Gastrocnemius medialis (tissue), 4 donors: Measurements from ENCODE around the gene PRRG1. TPM values are rescaled to one million over a fixed set of nuclear protein-coding genes. Genes with fewer than 3 reads are reported as not detected.

Source experiments
- ATAC-seq, 2 donors: fragments of 150-250 bp; one replicate each; pipeline ENCODE4 v1.9.1; 2016
- DNase-seq, 2 donors: peaks; one replicate each; pipeline ENCODE4 v3.0.0-alpha.2; 2019
- H3K27ac ChIP-seq, 4 donors: fragments of 200-600 bp; sonication (generic); 1 replicate in 1 of 4; 2 replicates in 3 of 4; pipeline ENCODE4 v1.5.1; 2016 to 2018; ENCODE audit warnings: mild to moderate bottlenecking in 2 of 4, moderate library complexity in 1 of 4
- H3K27me3 ChIP-seq, 3 donors: fragments of 200-600 bp; sonication (generic) in 2 of 3; 1 replicate in 1 of 3; 2 replicates in 2 of 3; pipeline versions ENCODE4 v1.5.1 to v1.6.0; 2016 to 2019; ENCODE audit warnings: mild to moderate bottlenecking in 1 of 3, moderate library complexity in 1 of 3
- H3K36me3 ChIP-seq, 2 donors: fragments of 200-600 bp; sonication (generic) in 1 of 2; one replicate each; pipeline ENCODE4 v1.5.1; 2017 to 2018
- H3K4me1 ChIP-seq, 2 donors: fragments of 200-600 bp; sonication (generic) in 1 of 2; one replicate each; pipeline ENCODE4 v1.5.1; 2016 to 2017; ENCODE audit warnings: mild to moderate bottlenecking in 2 of 2
- H3K4me3 ChIP-seq, 4 donors: fragments of 200-600 bp; sonication (generic) in 3 of 4; 1 replicate in 1 of 4; 2 replicates in 3 of 4; pipeline ENCODE4 v1.5.1; 2016 to 2019; ENCODE audit warnings: mild to moderate bottlenecking in 2 of 4
- H3K9me3 ChIP-seq, 3 donors: fragments of 200-600 bp; sonication (generic) in 2 of 3; 1 replicate in 1 of 3; 2 replicates in 2 of 3; pipeline ENCODE4 v1.5.1; 2016 to 2019
- POLR2A ChIP-seq, 2 donors: fragments of 450-650 bp; IDR thresholded peaks; one replicate each; pipeline ENCODE4 v1.6.1; 2017; ENCODE audit warnings: antibody characterized with exemption in 2 of 2, mild to moderate bottlenecking in 2 of 2, moderate library complexity in 2 of 2
- in situ Hi-C, 4 donors: fragments of 200-750 bp; cut with MboI; loops; one replicate each; pipeline versions ENCODE4 v1.15.0 to v1.8.0; 2017; ENCODE audit warnings: low sequenced_read_pairs in 4 of 4
- intact Hi-C: fragments of 100-400 bp; cut with DNase I; formaldehyde crosslinking; loops from one replicate; pipeline ENCODE4 v1.15.1; 2023; ENCODE audit warnings: low total_unique reads
- total RNA-seq, 4 donors: library from RNA; depleted of rRNA; stranded (reverse); fragments of >200 nt; gene quantifications; one replicate each; pipeline versions ENCODE4 v1.1.0 to v1.2.3, GENCODE V29; 2016
- TF ChIP-seq, protein P1 (sequence below), 5 experiments: fragments of 450-650 bp in 3 of 5; fragments of 200-600 bp in 2 of 5; sonication (generic) in 2 of 5; IDR thresholded peaks in 4 of 5; conservative IDR thresholded peaks in 1 of 5; 1 replicate in 4 of 5; 2 replicates in 1 of 5; pipeline ENCODE4 v1.5.1; 2016 to 2019; ENCODE audit warnings: antibody characterized with exemption in 5 of 5, mild to moderate bottlenecking in 3 of 5, moderate library complexity in 3 of 5

Gene PRRG1
- total RNA-seq, 4 donors from 2014 or later, result 8.2 to 20.0 (median 10.1) TPM

DNA sequence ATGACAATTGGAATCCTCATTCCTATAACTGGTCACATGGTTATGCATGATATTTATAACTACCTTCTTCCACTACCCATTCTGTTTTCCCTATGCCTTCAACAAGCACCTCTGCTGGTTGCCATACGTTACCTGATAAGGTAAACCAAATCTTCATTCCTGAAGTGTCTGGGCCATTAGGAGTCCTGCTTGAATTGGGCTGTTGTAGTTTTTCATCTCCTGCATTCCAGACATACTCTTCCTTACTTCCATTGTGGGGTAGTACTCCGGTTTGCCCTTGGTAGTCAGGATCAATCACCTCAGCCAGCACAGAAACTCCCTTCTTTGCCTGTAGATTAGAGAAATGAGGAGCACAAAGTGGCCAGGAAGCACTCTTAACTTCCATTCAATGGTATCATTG lies 113.2 kb downstream of the PRRG1 start:
- intact Hi-C loops (no loop called here), in situ Hi-C loops (no loop called here)
- no peaks in the 10 kb centered on the region for H3K36me3 ChIP-seq
- no peaks in the 10 kb centered on the region for H3K9me3 ChIP-seq
- H3K27ac ChIP-seq, result no peak overlapping the region
- no peaks in the 10 kb centered on the region for H3K27me3 ChIP-seq
- no peak for ATAC-seq
- no peak for TF ChIP-seq POLR2A (IDR thresholded peaks at IDR 0.05)
- TF ChIP-seq, protein P1, sequence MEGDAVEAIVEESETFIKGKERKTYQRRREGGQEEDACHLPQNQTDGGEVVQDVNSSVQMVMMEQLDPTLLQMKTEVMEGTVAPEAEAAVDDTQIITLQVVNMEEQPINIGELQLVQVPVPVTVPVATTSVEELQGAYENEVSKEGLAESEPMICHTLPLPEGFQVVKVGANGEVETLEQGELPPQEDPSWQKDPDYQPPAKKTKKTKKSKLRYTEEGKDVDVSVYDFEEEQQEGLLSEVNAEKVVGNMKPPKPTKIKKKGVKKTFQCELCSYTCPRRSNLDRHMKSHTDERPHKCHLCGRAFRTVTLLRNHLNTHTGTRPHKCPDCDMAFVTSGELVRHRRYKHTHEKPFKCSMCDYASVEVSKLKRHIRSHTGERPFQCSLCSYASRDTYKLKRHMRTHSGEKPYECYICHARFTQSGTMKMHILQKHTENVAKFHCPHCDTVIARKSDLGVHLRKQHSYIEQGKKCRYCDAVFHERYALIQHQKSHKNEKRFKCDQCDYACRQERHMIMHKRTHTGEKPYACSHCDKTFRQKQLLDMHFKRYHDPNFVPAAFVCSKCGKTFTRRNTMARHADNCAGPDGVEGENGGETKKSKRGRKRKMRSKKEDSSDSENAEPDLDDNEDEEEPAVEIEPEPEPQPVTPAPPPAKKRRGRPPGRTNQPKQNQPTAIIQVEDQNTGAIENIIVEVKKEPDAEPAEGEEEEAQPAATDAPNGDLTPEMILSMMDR (IDR thresholded peaks at IDR 0.05 in 4 of 5, conservative IDR thresholded peaks at IDR 0.05 in 1 of 5), result no peak
- DNase-seq, result no peak
- no peaks in the 10 kb centered on the region for H3K4me1 ChIP-seq
- no peak overlapping the region for H3K4me3 ChIP-seq

DNA sequence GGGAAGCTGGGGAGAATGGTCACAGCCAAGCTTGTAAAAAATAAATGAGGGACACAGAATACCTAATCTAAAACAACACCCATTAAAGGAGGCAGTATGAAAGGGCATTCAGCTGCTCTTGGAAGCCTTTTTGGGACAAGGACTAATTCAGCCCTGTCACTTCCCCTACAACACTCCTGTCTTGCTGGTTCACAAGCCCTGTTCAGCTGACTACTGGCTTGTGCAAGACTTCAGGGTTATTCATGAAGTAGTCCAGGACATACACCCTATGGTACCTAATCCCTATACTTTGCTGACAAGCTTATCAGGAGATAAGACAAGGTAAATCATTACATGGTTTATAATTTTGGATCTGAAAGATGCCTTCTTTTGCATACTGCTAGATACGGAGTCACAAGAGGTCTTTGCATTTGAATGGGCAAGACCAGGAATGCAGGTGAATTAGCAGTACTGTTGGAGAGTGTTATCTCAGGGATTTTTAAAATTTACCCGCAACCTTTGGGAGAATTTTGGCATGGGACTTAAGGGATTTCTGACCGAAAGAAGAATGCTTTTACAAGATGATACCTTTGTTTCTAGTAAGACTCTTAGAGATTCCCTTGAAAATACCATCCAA lies 119.1 kb downstream of the PRRG1 start:
- no peak overlapping the region for H3K4me3 ChIP-seq
- H3K36me3 ChIP-seq, result no peaks in the 10 kb centered on the region
- DNase-seq, result no peak
- no peak overlapping the region for H3K27ac ChIP-seq
- no peaks in the 10 kb centered on the region for H3K9me3 ChIP-seq
- in situ Hi-C loops, result no loop called here
- no peaks in the 10 kb centered on the region for H3K4me1 ChIP-seq
- ATAC-seq, result no peak
- intact Hi-C loops, result no loop called here
- no peak for TF ChIP-seq POLR2A (IDR thresholded peaks at IDR 0.05)
- TF ChIP-seq, protein P1 (IDR thresholded peaks at IDR 0.05 in 4 of 5, conservative IDR thresholded peaks at IDR 0.05 in 1 of 5), result no peak
- no peaks in the 10 kb centered on the region for H3K27me3 ChIP-seq

DNA sequence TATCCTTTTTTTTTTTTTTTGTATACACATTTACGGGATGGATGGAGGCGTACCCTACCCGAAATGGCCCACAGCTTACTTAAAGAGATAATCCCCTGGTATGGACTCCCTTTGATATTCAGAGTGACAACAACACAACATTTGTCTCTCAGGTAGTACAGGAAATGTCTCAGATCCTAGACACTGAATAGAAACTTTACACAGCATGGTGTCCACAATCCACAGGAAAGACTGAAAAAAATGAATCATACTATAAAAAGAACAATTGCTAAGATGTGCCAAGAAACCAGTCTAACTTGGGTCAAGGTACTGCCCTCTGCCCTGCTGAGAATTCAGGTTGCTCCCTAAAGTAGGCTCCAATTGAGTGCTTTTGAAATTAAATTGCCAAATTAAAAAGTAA lies 121.5 kb downstream of the PRRG1 start:
- H3K36me3 ChIP-seq, result no peaks in the 10 kb centered on the region
- no peaks in the 10 kb centered on the region for H3K9me3 ChIP-seq
- H3K4me3 ChIP-seq, result no peak overlapping the region
- no peak for ATAC-seq
- no peaks in the 10 kb centered on the region for H3K27me3 ChIP-seq
- H3K4me1 ChIP-seq, result no peaks in the 10 kb centered on the region
- intact Hi-C loops (no loop called here), in situ Hi-C loops (no loop called here)
- H3K27ac ChIP-seq, result no peak overlapping the region
- DNase-seq, result no peak
- no peak for TF ChIP-seq POLR2A (IDR thresholded peaks at IDR 0.05)
- TF ChIP-seq, protein P1 (IDR thresholded peaks at IDR 0.05 in 4 of 5, conservative IDR thresholded peaks at IDR 0.05 in 1 of 5), result no peak

DNA sequence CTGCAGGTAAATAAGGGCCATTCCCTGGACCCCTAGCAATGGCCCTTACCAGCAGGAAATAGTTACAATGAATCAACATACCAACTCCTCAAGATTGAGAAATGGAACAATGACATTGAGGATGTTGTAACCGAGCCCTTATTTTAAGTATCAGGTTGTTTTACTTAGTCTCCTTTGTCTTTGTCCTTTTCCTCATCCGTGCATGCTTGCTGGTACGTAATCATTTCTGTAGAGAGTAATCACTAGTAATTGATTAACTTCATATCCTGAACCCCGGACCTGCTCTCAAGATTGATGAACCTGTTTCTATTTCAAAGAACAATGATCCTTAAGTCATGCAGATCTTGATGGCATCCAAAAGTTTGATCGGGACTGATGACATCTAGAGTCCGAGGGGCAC lies 123.7 kb downstream of the PRRG1 start:
- no peaks in the 10 kb centered on the region for H3K9me3 ChIP-seq
- TF ChIP-seq POLR2A (IDR thresholded peaks at IDR 0.05), result no peak
- TF ChIP-seq, protein P1 (IDR thresholded peaks at IDR 0.05 in 4 of 5, conservative IDR thresholded peaks at IDR 0.05 in 1 of 5), result no peak
- no peaks in the 10 kb centered on the region for H3K27me3 ChIP-seq
- in situ Hi-C loops (no loop called here), intact Hi-C loops (no loop called here)
- no peak overlapping the region for H3K4me3 ChIP-seq
- no peaks in the 10 kb centered on the region for H3K36me3 ChIP-seq
- H3K4me1 ChIP-seq, result no peaks in the 10 kb centered on the region
- H3K27ac ChIP-seq, result no peak overlapping the region
- no peak for DNase-seq
- ATAC-seq, result no peak

DNA sequence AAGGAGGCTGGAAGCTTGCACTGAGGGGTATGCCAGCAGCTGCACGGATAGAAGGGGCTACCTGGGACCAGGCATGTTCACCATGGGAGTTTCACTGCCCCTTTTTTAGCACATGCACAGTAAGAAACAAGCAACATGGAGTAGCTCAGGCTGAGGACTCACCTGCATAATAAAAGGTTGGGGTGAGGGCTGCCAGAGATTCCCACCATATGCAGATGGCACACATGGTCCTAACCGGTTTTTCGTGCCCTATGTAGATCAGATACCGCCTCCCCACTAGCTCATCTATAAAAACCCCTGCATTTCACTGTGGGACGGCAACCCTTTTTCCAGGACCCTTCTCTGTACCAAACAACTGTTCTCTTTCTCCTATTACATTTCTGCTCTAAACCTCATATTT lies 125.3 kb downstream of the PRRG1 start:
- no peak for ATAC-seq
- intact Hi-C loops, result no loop called here
- in situ Hi-C loops, result no loop called here

More for the DNA sequence above, 125.3 kb downstream of the PRRG1 start:
- H3K4me3 ChIP-seq, result no peak overlapping the region
- no peaks in the 10 kb centered on the region for H3K4me1 ChIP-seq
- H3K36me3 ChIP-seq, result no peaks in the 10 kb centered on the region
- TF ChIP-seq, protein P1 (IDR thresholded peaks at IDR 0.05 in 4 of 5, conservative IDR thresholded peaks at IDR 0.05 in 1 of 5), result no peak
- no peak for TF ChIP-seq POLR2A (IDR thresholded peaks at IDR 0.05)
- H3K27me3 ChIP-seq, result no peaks in the 10 kb centered on the region
- no peak for DNase-seq
- H3K9me3 ChIP-seq, result no peaks in the 10 kb centered on the region
- no peak overlapping the region for H3K27ac ChIP-seq
